GM19043 (cell line): Measurements from ENCODE around the gene C11orf71.

Source experiments
- ATAC-seq: cut with Tn5 transposase; IDR thresholded peaks from one replicate; pipeline ENCODE4 v1.9.1; 2021; ENCODE audit warnings: low read depth; ENCODE audit not compliant: unreplicated experiment

Gene C11orf71, protein sequence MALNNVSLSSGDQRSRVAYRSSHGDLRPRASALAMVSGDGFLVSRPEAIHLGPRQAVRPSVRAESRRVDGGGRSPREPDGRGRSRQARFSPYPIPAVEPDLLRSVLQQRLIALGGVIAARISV

DNA sequence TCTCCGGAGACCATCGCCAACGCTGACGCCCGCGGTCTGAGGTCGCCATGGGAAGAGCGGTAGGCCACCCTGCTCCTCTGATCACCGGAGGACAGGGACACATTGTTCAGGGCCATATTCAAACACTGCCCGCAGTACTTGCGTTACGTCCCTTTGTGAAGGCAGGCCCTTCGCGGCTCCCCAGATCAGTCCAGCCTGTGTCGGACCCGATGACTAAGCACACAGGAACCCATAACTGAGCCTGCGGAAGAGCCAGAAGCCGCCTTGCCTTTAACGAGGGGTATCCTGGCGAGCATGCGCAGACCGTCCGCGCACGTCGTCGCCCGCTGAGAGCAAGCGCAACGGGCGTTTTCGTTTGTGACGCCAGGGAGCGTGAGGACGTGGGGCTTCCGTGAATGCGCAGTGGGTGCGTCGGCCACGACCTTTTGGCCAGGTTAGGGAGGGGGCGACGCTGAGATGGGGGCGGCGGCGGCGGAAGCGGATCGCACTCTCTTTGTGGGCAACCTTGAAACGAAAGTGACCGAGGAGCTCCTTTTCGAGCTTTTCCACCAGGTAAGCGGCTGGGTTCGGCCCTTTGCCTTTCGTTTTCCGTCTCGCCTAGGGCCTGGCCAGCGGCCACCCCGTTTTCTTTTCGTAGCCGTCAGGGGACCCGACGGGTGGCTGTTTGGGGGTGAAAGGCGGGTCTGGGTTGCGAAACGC, at the start of gene C11orf71, which contains the start of gene RBM7:
Gene C11orf71, minus strand, starts transcription at position 296 of the 699 bp plus-strand sequence. Its CDS starts 180 bp downstream, at position 116.
Gene RBM7, plus strand, starts transcription at position 451 of the 699 bp plus-strand sequence. Its CDS starts 6 bp downstream, at position 457.
- peak; percentile 95 for ATAC-seq

DNA sequence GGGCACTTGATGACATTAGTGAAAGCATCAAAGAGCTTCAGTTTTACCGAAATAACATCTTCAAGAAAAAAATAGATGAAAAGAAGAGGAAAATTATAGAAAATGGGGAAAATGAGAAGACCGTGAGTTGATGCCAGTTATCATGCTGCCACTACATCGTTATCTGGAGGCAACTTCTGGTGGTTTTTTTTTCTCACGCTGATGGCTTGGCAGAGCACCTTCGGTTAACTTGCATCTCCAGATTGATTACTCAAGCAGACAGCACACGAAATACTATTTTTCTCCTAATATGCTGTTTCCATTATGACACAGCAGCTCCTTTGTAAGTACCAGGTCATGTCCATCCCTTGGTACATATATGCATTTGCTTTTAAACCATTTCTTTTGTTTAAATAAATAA, 49.5 kb upstream of the C11orf71 start:
- no peak for ATAC-seq

DNA sequence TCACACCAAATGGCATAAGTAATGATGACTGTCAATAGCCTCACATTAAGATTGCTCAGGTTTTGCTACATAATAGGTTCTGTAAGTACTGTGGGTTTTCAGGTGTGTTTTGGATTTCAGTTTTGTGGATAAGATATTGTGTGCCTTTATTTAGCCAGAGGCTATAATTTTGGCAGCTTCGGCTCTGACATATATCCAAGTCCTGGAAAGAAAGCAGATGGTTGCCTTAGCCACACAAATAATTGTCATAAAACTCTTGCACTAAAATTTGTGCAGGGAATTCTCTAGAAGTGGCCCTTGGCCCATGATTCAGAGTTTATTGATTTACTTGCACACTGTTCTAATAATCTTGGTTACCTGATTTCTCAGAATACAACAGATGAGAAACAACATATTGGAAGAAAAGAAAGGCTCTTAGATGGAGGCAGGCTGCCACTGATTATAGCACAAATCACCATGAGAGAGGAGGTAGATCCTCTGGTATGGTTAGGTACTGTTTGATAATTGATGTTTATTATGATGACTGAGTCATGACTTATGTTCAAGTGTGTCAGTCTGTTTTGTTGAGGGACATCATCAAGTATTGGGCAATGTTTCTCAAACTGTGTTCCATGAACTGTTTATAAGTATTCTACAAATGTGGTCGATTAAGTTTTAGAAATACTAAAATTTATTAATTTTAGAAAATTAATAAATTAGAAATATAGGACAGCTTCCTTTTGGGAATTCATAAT, 48.6 kb upstream of the C11orf71 start:
- ATAC-seq = no peak

DNA sequence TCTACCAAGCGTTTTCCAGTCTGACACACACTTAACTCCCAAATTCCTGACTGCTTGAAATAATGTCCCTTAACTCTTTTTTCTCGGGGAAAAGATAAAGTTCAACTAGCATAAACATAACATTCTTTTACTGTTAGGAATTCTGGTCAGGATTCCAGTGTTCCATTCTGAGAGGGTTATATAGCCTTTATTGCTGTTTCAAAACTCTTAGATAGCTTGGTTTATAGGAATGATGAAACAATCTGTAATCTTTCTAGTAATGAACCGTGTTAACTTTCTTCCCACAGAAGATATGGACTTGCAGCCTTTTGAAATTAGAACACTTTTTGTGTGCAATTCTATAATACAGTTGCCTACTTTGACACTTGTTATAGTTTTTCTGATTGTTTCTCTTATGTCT, 47.6 kb upstream of the C11orf71 start:
- ATAC-seq = no peak

DNA sequence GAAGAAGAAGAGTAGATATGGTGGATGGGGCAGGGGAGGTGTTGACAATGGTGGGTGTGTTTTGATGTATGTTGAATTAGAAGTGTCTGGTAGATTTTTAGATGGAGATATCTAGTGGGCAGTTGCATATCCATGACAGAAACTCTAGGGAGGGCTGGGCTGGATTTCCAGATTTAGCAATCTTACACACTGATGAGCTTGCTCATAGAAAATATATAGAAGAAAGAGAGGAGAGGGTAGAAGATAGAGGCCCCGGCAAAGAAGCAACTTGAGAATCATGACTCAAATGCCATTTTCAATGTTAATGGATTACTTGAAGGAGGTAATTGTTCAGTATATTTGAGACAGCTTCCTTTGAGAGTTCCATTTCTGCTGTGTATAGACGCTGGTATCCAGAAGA, 47.1 kb upstream of the C11orf71 start:
- no peak for ATAC-seq

DNA sequence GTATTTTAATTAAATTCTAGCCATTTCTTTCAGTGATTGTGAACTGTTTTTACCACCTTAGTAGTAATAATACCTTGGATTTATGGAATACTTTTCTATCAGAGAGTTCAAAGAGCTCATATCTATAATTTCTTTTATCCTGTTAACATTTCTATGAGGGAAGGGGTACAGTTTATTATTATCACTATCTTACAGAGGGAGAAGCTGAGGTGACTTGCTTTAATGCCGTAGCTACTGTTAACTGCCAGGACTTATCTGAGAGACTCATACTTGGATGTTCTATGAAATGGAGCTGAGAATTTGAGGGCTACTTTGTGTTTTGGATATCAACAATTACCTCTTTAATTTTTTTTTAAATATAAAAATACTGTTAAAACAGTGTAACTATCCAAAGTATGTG, 42.2 kb upstream of the C11orf71 start:
- ATAC-seq = no peak

DNA sequence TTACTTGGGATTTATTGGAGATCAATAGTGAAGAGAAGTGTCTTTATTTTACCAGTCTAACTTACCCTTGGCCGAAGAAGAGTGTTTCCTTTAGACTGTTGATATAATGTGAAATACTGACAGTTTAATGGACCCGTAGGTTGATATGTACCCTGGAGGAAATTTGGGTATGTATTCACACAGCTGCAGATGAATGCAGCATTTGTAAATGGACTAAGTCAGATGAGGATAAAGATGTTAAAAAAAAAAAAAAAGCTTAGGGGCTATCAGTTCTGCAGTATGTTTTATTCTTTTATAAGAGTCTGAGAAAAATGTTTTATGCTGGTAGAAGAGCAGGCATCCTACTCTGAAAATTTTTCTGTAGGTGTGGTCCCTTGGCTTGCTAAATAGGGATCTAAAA, 41.6 kb upstream of the C11orf71 start:
- no peak for ATAC-seq

DNA sequence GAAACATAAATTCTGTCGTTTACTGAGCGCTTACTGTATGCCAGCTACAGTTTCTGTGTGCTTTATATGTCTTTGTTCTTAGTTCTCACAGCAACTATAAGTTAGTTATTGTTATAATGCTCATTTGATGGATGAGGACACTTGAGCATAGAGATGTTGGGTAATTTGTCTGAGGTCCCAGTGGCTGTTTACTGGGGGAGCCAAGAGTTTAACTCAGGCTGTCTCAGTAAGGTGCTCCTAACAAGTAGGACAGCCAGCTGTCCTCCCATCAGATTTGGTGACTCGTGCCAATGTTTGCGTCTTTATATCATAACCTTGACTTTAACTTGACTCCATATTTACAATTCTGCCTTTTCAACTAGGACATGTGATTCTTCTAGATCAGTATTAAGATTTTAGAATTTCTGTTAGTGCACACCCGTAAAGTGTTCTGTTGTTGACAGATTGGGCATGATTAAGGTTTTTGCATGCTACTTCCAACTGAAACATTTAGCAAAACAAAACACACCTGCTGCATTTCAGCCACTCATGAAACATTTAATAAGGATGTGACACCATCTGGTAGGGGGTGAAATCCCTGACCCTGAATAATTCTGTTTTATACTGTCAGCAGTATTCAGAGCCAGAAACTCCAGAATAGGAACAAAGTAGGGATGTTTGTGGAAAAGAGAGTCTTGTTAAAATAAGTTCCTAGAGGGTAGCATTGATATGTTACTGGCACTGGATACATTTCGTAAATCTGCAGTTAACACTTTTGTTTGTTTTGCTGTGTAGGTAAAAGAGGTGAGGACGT, 40.9 kb upstream of the C11orf71 start:
- ATAC-seq = no peak

DNA sequence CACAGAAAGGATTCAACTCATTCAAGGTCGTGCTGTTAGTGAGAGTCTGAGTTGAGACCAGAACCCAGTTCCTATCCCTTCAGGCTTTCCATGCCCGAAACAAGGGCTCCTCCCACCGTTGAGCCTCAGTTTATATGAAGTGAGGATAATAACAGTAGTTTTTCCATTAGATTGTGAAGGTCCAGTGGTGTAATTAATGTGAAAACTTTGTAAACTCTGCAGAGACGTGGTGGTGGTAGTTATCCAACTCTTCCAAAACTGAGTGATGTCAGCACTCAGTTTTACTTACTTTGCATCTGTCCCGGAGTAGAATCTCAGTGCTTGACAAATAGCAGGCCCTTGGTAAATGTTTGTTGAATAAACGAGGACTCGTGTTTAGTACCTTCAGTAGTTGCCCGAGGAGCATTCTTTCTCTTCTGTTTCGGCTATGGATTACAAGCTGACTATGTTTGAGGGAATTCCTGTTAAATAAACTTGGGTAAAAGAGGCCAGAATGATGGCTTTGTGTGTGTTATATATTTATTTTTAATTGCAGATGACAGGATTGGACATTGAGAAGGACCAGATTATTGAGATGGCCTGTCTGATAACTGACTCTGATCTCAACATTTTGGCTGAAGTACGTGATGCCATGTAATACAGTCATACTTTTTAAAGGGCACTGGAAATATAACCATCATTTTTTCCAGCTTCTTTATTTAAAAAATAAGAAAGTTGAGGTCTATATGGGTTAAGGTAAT, 40.0 kb upstream of the C11orf71 start:
- no peak for ATAC-seq

DNA sequence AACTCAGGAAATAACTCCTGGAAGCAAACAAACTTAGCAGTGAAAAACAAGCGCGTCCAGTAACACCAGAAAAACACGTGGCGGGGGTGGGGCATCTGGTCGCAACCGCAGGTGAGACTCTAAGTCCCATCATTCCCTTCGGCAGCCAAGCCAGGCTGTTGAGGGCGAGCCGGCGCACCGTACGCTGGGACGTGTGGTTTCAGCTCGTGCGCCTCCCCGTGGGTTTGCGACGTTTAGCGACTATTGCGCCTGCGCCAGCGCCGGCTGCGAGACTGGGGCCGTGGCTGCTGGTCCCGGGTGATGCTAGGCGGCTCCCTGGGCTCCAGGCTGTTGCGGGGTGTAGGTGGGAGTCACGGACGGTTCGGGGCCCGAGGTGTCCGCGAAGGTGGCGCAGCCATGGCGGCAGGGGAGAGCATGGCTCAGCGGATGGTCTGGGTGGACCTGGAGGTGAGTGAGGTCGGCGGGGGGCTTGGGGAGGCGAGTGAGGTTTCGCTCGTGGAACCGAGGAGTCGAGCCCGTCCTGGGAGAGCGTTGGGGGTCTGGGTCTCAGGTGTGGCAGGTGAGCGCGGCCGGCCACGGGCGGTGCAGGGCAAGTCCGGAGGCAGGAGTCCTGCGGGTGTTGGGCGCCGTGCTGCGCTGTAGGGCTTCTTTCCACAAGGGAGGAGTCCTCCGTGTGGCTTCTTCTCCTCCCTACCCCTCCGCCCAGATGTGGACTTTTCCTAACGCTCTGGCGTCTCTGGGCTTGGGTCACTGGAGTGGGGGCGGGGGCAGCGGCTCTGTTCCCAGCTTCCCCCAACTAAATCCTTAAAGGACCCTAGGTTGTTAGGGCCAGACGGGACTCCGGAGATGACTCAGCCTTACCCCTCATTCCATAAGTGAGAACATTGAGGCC, 39.2 kb upstream of the C11orf71 start, which contains the start of gene REXO2:
Gene REXO2, plus strand, starts transcription at position 239 of the 892 bp plus-strand sequence. Its CDS starts 62 bp downstream, at position 301.
- peak; percentile 100 for ATAC-seq

DNA sequence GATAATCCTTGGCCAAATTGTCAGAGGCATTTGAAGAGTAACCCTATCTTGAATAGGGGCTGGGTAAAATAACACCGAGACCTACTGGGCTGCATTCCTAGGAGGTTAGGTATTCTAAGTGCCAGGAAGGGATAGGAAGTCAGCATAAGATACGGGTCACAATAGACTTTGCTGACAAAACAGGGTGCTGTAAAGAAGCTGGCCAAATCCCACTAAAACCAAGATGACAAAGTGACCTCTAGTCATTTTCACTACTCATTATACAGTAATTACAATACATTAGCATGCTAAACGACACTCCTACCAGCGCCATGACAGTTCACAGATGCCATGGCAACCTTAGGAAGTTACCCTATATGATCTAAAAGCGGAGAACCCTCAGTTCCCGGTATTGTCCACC, 38.0 kb upstream of the C11orf71 start:
- ATAC-seq = no peak

DNA sequence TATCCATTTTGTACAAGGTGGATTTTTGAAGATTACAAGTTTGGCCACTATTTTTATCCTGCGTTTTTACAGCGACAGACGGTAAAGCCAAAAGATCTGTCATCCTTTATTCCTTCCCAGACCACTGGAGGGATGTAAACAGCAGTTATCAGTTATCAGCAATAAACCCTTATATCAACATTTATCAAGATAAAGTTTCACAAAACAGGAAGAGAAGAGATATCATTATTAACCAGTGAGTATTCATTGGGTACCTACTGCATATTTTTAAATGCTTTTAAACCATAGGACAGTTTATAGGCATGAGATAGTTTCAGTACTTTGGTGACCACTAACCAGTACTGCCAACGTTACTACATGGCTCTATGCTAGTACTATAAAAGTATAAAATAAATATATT, 33.1 kb upstream of the C11orf71 start:
- ATAC-seq = no peak

DNA sequence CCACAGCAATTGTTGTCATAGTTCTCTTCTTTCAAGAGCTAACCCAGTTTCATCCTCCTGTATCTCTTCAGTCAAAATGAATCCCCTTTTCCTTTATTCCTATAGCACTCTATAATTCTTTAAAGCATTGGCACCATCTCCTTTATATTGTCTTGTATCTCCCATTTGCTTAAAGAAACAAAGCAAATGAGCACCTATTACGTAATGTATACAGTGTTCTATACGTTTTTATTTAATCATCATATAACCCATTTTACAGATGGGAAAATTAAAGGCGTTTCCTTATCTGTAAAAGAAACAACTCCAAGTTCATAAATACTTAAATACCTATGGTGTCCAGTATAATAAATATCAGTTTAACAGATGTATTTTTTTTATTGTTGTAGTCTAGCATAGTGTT, 32.6 kb upstream of the C11orf71 start:
- no peak for ATAC-seq

DNA sequence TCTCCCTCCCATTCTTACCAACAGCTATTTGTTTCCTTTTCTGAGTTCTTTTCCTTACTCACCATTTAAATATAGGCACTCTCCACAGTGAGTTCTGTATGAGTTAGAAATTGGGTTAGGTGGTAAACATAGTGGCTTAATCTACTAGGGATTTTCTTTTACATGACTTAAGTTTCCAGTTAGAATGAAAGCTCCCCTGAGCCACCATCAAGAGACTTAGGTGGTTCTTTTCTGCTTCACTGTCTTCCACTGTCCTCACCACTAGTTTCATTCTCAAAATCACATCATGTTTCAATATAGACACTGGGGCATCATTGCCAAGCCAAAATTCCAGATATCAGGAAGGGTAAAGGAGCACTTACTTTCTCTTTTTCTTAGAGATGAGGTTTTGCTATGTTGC, 30.0 kb upstream of the C11orf71 start:
- no peak for ATAC-seq

DNA sequence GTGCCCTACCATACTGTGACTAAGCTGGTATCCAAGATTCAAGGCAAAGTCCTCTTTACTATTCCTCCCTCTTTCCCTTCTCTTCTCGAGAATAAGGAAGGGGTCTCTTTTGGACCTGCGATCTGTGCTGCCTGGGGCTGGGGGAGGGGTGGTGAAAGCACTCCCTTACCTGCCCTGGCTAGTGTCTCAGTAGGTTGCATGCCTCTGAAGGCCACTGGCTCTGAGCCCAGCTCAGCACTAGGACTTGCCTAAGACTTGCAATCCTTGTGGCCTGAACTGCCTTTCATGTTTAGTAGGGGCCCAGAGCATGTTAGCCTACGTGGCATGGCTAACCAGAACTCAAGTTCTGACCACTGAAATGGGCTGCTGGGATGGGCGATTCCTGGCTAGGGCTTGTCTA, 26.0 kb upstream of the C11orf71 start:
- no peak for ATAC-seq

DNA sequence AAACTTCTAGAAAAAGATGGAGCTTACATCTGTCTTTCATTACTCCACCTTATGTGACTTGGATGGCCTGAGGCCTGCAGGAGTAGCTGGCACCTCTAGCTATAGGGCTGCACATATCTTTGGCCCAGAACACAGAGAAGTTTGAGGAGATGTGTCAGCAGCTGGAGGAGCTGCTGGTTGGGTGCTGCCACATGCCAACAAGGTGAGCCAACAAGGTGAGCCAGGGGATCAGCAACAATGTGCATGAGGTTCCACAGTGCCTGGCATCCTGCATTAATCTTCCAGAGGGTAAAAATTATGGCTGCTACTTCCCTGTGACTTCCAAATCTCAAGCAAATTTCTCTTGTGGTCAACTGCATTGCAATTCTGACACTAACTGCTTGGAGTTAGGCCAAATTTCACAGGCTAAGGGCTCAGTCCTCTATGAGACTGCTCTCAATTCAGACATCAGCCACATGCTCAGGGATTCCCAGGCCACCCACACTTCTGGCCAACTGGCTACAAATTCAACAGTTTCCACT, 16.2 kb upstream of the C11orf71 start:
- no peak for ATAC-seq

DNA sequence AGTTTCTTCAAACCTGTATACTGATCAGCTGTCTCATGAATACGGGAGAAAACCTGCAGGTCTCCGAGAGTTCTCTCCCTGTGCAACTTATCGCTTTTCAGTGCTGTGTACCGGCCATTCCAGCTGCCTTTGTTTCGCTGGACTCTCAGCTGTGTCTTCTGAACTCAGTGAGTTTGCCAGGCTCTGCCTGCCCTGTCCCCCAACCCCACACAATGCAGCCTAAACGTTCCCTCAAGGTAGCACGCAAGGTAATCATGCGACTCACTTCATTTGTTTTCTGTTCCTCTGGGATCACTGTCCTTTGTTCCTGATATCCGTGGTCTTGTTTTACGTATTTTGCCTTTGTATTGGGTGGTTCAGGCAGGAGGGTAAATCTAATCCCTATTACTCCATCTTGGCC, 13.6 kb upstream of the C11orf71 start:
- no peak for ATAC-seq

DNA sequence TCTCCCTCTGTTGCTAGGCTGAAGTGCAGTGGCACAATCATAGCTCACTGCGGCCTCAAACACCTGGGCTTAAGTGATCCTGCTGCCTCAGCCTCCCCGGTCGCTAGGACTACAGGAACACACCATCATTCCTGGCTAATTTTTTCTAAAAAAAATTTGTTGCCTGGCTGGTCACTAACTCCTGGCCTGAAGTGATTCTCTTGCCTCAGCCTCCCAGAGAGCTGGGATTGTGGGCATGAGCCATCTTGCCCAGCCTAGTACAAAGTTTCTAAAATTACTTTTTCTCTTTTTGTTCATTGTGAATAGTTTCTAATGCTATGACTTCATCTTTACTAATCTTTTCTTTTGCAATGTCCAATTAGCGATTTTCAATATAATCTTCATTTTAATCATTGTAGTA, 12.6 kb upstream of the C11orf71 start:
- no peak for ATAC-seq

DNA sequence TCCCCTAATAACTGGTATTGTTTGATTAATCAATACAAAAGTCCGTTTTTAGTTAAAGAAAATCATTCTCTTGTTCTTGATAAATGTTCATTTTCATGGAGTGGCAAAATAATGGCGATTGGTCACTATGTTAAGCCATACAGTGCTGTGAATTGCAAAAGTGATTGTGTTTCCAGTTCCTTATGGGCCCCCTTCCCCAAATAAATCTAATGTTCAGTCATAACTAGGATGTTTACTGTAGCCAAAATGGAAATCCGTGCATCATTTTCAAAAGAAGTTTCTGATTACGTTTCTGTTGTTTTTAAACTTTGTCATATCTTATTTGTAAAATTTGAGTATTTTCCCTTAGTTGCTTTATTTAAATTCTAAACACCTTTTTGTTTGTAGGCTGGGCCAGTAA, 1.0 kb upstream of the C11orf71 start:
- ATAC-seq = no peak
